H1 (cell line): ENCODE data around the gene COL8A1. TPM values are rescaled to one million over a fixed set of nuclear protein-coding genes. Genes with fewer than 3 reads are reported as not detected.

Experiments used
- BACH1 ChIP-seq: IDR thresholded peaks from 2 replicates; pipeline ENCODE4 v1.6.1; 2012; ENCODE audit warnings: low read length, improper control_type of control experiment
- NRF1 ChIP-seq: IDR thresholded peaks from 2 replicates; pipeline ENCODE4 v1.6.1; 2011; ENCODE audit warnings: mild to moderate bottlenecking, low read depth, low read length, improper control_type of control experiment
- RAD21 ChIP-seq, 2 experiments: IDR thresholded peaks in 1 of 2; conservative IDR thresholded peaks in 1 of 2; 2 replicates each; pipeline ENCODE4 v1.6.1; 2011; ENCODE audit warnings: low read depth in 2 of 2, low read length in 2 of 2, improper control_type of control experiment in 1 of 2, inconsistent platforms in 1 of 2, mild to moderate bottlenecking in 1 of 2, moderate library complexity in 1 of 2
- polyA plus RNA-seq, 7 experiments: library from polyadenylated mRNA; depleted of rRNA in 3 of 7; stranded (reverse) in 5 of 7; unstranded in 2 of 7; fragments of >200 nt in 5 of 7; fragments of 200-250 nt in 2 of 7; gene quantifications; 1 replicate in 5 of 7; 2 replicates in 1 of 7; 4 replicates in 1 of 7; pipeline versions ENCODE4 v1.2.1 to v1.2.3, GENCODE V29; 2011 to 2013; ENCODE audit warnings: missing spikeins in 2 of 7, mixed read lengths in 2 of 7
- total RNA-seq: library from RNA; stranded (reverse); fragmentation: NEBNext Ultra II Directional; extraction: Animal tissue kit (Norgen Biotek cat#: 25700); gene quantifications from 2 replicates; pipeline ENCODE4 v1.2.1, GENCODE V29; 2021
- TF ChIP-seq, protein P1 (sequence below): IDR thresholded peaks from 2 replicates; pipeline ENCODE4 v1.6.1; 2012; ENCODE audit warnings: low read length, inconsistent platforms
- TF ChIP-seq, protein P2 (sequence below): fragments of 300-600 bp; sonication (generic); IDR thresholded peaks from 2 replicates; pipeline ENCODE4 v1.7.1; 2012; ENCODE audit warnings: low read length, moderate library complexity, mild to moderate bottlenecking, inconsistent platforms; ENCODE audit not compliant: insufficient replicate concordance

The COL8A1 gene
- total and polyA plus RNA-seq, 2 of the 8 experiments (the other 6 are each of a cell fraction or from before 2014, with no cell fraction given), result 0.21 to 1.2 TPM

DNA sequence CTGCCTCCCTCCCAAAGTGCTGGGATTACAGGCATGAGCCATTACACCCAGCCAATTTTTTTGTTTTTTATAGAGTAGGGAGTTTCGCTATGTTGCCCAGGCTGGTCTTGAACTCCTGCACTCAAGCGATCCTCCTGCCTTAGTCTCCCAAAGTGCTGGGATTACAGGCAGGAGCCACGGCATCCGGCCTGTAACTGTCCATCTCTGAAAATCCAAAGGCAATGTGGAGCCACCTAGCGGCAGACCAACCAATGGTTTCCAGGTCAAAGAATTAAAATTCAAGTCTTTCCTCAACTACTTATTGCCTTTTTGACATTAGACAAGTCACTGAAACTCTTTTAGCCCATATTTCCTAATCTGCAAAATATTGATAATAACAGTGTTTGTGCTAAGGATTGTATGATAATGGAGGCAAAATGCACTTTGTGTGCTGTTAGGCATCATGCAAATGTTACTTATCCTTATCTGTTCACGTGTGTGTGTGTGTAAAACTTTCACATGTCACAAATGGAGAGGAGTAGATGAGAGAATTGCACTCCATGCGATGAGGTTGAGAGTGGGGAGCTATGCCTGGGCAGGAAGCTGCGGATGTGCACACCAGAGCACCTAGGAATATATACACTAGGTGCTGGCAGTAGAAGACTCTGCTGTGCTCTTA is 48.7 kb downstream of the COL8A1 start (continued):
- TF ChIP-seq, protein P1, sequence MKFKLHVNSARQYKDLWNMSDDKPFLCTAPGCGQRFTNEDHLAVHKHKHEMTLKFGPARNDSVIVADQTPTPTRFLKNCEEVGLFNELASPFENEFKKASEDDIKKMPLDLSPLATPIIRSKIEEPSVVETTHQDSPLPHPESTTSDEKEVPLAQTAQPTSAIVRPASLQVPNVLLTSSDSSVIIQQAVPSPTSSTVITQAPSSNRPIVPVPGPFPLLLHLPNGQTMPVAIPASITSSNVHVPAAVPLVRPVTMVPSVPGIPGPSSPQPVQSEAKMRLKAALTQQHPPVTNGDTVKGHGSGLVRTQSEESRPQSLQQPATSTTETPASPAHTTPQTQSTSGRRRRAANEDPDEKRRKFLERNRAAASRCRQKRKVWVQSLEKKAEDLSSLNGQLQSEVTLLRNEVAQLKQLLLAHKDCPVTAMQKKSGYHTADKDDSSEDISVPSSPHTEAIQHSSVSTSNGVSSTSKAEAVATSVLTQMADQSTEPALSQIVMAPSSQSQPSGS, result no peak
- TF ChIP-seq NRF1, result no peak
- TF ChIP-seq, protein P2, sequence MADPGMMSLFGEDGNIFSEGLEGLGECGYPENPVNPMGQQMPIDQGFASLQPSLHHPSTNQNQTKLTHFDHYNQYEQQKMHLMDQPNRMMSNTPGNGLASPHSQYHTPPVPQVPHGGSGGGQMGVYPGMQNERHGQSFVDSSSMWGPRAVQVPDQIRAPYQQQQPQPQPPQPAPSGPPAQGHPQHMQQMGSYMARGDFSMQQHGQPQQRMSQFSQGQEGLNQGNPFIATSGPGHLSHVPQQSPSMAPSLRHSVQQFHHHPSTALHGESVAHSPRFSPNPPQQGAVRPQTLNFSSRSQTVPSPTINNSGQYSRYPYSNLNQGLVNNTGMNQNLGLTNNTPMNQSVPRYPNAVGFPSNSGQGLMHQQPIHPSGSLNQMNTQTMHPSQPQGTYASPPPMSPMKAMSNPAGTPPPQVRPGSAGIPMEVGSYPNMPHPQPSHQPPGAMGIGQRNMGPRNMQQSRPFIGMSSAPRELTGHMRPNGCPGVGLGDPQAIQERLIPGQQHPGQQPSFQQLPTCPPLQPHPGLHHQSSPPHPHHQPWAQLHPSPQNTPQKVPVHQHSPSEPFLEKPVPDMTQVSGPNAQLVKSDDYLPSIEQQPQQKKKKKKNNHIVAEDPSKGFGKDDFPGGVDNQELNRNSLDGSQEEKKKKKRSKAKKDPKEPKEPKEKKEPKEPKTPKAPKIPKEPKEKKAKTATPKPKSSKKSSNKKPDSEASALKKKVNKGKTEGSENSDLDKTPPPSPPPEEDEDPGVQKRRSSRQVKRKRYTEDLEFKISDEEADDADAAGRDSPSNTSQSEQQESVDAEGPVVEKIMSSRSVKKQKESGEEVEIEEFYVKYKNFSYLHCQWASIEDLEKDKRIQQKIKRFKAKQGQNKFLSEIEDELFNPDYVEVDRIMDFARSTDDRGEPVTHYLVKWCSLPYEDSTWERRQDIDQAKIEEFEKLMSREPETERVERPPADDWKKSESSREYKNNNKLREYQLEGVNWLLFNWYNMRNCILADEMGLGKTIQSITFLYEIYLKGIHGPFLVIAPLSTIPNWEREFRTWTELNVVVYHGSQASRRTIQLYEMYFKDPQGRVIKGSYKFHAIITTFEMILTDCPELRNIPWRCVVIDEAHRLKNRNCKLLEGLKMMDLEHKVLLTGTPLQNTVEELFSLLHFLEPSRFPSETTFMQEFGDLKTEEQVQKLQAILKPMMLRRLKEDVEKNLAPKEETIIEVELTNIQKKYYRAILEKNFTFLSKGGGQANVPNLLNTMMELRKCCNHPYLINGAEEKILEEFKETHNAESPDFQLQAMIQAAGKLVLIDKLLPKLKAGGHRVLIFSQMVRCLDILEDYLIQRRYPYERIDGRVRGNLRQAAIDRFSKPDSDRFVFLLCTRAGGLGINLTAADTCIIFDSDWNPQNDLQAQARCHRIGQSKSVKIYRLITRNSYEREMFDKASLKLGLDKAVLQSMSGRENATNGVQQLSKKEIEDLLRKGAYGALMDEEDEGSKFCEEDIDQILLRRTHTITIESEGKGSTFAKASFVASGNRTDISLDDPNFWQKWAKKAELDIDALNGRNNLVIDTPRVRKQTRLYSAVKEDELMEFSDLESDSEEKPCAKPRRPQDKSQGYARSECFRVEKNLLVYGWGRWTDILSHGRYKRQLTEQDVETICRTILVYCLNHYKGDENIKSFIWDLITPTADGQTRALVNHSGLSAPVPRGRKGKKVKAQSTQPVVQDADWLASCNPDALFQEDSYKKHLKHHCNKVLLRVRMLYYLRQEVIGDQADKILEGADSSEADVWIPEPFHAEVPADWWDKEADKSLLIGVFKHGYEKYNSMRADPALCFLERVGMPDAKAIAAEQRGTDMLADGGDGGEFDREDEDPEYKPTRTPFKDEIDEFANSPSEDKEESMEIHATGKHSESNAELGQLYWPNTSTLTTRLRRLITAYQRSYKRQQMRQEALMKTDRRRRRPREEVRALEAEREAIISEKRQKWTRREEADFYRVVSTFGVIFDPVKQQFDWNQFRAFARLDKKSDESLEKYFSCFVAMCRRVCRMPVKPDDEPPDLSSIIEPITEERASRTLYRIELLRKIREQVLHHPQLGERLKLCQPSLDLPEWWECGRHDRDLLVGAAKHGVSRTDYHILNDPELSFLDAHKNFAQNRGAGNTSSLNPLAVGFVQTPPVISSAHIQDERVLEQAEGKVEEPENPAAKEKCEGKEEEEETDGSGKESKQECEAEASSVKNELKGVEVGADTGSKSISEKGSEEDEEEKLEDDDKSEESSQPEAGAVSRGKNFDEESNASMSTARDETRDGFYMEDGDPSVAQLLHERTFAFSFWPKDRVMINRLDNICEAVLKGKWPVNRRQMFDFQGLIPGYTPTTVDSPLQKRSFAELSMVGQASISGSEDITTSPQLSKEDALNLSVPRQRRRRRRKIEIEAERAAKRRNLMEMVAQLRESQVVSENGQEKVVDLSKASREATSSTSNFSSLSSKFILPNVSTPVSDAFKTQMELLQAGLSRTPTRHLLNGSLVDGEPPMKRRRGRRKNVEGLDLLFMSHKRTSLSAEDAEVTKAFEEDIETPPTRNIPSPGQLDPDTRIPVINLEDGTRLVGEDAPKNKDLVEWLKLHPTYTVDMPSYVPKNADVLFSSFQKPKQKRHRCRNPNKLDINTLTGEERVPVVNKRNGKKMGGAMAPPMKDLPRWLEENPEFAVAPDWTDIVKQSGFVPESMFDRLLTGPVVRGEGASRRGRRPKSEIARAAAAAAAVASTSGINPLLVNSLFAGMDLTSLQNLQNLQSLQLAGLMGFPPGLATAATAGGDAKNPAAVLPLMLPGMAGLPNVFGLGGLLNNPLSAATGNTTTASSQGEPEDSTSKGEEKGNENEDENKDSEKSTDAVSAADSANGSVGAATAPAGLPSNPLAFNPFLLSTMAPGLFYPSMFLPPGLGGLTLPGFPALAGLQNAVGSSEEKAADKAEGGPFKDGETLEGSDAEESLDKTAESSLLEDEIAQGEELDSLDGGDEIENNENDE, result no peak
- peak; percentile 81 to 86 for TF ChIP-seq RAD21 (IDR thresholded peaks at IDR 0.05 in 1 of 2, conservative IDR thresholded peaks at IDR 0.05 in 1 of 2; ENCODE audit: low read depth in 2 of 2, low read length in 2 of 2)
- no peak for TF ChIP-seq BACH1
- TF ChIP-seq, all 59 proteins: peak for 3
